Measurements from ENCODE around the gene LRRC2.
"Not testable (repeated sequence)": the region's sequence is repeated elsewhere in the genome, so short reads cannot be mapped to it uniquely, and the experiment has no call there.

LRRC2 gene

DNA sequence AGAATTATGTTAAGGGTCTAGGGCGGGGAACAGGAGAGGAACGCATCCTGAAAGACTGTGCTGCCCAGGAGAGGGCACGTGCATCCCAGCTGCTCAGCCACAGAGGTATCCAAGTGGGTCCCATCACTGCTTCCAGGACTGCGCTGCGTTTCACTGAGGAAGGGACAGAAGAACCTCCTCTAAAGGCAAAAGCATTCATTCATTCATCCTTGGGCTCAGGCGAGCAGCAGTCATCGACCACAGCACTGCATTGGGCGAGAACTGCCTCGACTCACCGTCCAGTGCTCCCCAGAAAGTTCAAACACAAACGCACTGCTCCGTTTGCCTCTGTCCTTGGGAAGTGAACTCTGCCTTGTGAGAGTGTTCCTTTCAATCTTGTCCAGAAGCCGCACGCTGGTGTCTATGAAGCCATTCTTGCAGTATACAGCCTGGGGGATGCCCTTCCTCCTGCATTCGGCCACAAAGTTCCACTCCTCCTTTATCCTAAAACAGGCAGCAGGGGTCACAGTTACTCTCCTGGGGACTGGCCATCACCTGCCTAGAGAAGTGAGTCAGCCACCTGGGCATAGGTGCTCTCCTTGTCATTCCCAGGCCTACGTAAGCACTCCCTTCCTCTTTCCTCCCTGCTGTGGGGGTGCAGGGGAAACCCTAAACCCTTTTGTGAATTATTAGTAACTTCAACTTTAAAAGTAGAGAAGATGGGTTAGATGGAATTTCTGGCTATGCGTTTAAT, 21.2 kb downstream of the LRRC2 start:
- H3K36me3 ChIP-seq (ENCODE audit: control insufficient read depth, insufficient read depth, low read length) = no peaks in the 10 kb centered on the region
- DNase-seq = no peak
- no peaks in the 10 kb centered on the region for H3K27me3 ChIP-seq (replicated peaks; ENCODE audit: control insufficient read depth, insufficient read depth, low read length, poor library complexity, severe bottlenecking)

DNA sequence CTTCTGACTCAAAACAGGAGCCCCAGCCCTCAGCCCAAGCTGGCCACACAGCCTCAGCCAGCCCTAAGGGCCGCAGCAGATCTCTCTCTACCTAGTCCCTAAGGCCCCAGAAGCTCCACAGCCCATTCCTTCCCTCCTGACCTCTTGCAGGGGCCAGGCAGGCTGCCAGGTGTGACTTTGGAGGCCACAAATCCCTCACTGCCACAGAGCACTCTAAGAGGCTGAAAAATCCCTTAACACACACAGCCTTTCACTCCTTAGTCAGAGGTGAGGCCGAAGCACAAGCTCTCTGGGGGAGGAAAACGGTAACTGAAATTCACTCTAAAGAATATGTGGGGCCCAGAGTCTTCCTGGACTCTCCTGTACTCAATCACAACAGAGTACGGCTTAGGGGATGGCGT, 23.3 kb downstream of the LRRC2 start:
- Histone ChIP-seq H3K9me3 (ENCODE audit: control insufficient read depth, low read length) (no peaks in the 10 kb centered on the region), H3K27ac (ENCODE audit: insufficient read depth, low read length, poor library complexity, severe bottlenecking) (no peak overlapping the region), H3K36me3 (ENCODE audit: control insufficient read depth, insufficient read depth, low read length) (no peaks in the 10 kb centered on the region), H3K4me3 (ENCODE audit: insufficient read depth, low read depth, low read length, poor library complexity, severe bottlenecking) (no peak overlapping the region), H3K27me3 (replicated peaks; ENCODE audit: control insufficient read depth, insufficient read depth, low read length, poor library complexity, severe bottlenecking) (no peaks in the 10 kb centered on the region), H3K4me1 (ENCODE audit: control insufficient read depth, insufficient read depth, low read length, poor library complexity, severe bottlenecking) (peaks cover 33% of the 10 kb centered on the region)
- no peak for DNase-seq

More for the DNA sequence above, 21.2 kb downstream of the LRRC2 start:
- H3K4me3 ChIP-seq (ENCODE audit: insufficient read depth, low read depth, low read length, poor library complexity, severe bottlenecking) = no peak overlapping the region
- peaks cover 13% of the 10 kb centered on the region for H3K4me1 ChIP-seq (ENCODE audit: control insufficient read depth, insufficient read depth, low read length, poor library complexity, severe bottlenecking)
- H3K27ac ChIP-seq (ENCODE audit: insufficient read depth, low read length, poor library complexity, severe bottlenecking) = no peak overlapping the region
- no peaks in the 10 kb centered on the region for H3K9me3 ChIP-seq (ENCODE audit: control insufficient read depth, low read length)

- no peaks in the 10 kb centered on the region for H3K9me3 ChIP-seq (ENCODE audit: control insufficient read depth, low read length)
- H3K4me3 ChIP-seq (ENCODE audit: insufficient read depth, low read depth, low read length, poor library complexity, severe bottlenecking) = no peak overlapping the region
- H3K4me1 ChIP-seq (ENCODE audit: control insufficient read depth, insufficient read depth, low read length, poor library complexity, severe bottlenecking) = peaks cover 34% of the 10 kb centered on the region
- H3K27ac ChIP-seq (ENCODE audit: insufficient read depth, low read length, poor library complexity, severe bottlenecking) = no peak overlapping the region
- H3K36me3 ChIP-seq (ENCODE audit: control insufficient read depth, insufficient read depth, low read length) = no peaks in the 10 kb centered on the region
- DNase-seq = no peak
- no peaks in the 10 kb centered on the region for H3K27me3 ChIP-seq (replicated peaks; ENCODE audit: control insufficient read depth, insufficient read depth, low read length, poor library complexity, severe bottlenecking)
Measured at GRCh38 chr3:46542344-46542743, 23.8 kb downstream of the LRRC2 start.

- Histone ChIP-seq H3K27me3 (replicated peaks; ENCODE audit: control insufficient read depth, insufficient read depth, low read length, poor library complexity, severe bottlenecking) (no peaks in the 10 kb centered on the region), H3K4me3 (ENCODE audit: insufficient read depth, low read depth, low read length, poor library complexity, severe bottlenecking) (no peak overlapping the region), H3K4me1 (ENCODE audit: control insufficient read depth, insufficient read depth, low read length, poor library complexity, severe bottlenecking) (peaks cover 34% of the 10 kb centered on the region), H3K27ac (ENCODE audit: insufficient read depth, low read length, poor library complexity, severe bottlenecking) (no peak overlapping the region), H3K36me3 (ENCODE audit: control insufficient read depth, insufficient read depth, low read length) (no peaks in the 10 kb centered on the region), H3K9me3 (ENCODE audit: control insufficient read depth, low read length) (no peaks in the 10 kb centered on the region)
- DNase-seq = no peak
Measured at GRCh38 chr3:46541835-46542234, 24.3 kb downstream of the LRRC2 start.

- no peaks in the 10 kb centered on the region for H3K36me3 ChIP-seq (ENCODE audit: control insufficient read depth, insufficient read depth, low read length)
- no peak overlapping the region for H3K4me3 ChIP-seq (ENCODE audit: insufficient read depth, low read depth, low read length, poor library complexity, severe bottlenecking)
- no peaks in the 10 kb centered on the region for H3K27me3 ChIP-seq (replicated peaks; ENCODE audit: control insufficient read depth, insufficient read depth, low read length, poor library complexity, severe bottlenecking)
- no peak for DNase-seq
- peak overlapping the region; percentile 13 for H3K27ac ChIP-seq (ENCODE audit: insufficient read depth, low read length, poor library complexity, severe bottlenecking)
- H3K9me3 ChIP-seq (ENCODE audit: control insufficient read depth, low read length) = no peaks in the 10 kb centered on the region
- H3K4me1 ChIP-seq (ENCODE audit: control insufficient read depth, insufficient read depth, low read length, poor library complexity, severe bottlenecking) = peaks cover 31% of the 10 kb centered on the region
Measured at GRCh38 chr3:46540550-46540949, 25.6 kb downstream of the LRRC2 start.

- peaks cover 31% of the 10 kb centered on the region for H3K4me1 ChIP-seq (ENCODE audit: control insufficient read depth, insufficient read depth, low read length, poor library complexity, severe bottlenecking)
- H3K9me3 ChIP-seq (ENCODE audit: control insufficient read depth, low read length) = no peaks in the 10 kb centered on the region
- H3K27ac ChIP-seq (ENCODE audit: insufficient read depth, low read length, poor library complexity, severe bottlenecking) = peak overlapping the region; percentile 79
- H3K27me3 ChIP-seq (replicated peaks; ENCODE audit: control insufficient read depth, insufficient read depth, low read length, poor library complexity, severe bottlenecking) = no peaks in the 10 kb centered on the region
- H3K36me3 ChIP-seq (ENCODE audit: control insufficient read depth, insufficient read depth, low read length) = no peaks in the 10 kb centered on the region
- DNase-seq = no peak
- peak overlapping the region; percentile 13 for H3K4me3 ChIP-seq (ENCODE audit: insufficient read depth, low read depth, low read length, poor library complexity, severe bottlenecking)
Measured at GRCh38 chr3:46539443-46540005, 26.6 kb downstream of the LRRC2 start.

- no peaks in the 10 kb centered on the region for H3K9me3 ChIP-seq (ENCODE audit: control insufficient read depth, low read length)
- peak overlapping the region; percentile 13 for H3K4me3 ChIP-seq (ENCODE audit: insufficient read depth, low read depth, low read length, poor library complexity, severe bottlenecking)
- peaks cover 31% of the 10 kb centered on the region for H3K4me1 ChIP-seq (ENCODE audit: control insufficient read depth, insufficient read depth, low read length, poor library complexity, severe bottlenecking)
- H3K36me3 ChIP-seq (ENCODE audit: control insufficient read depth, insufficient read depth, low read length) = no peaks in the 10 kb centered on the region
- H3K27me3 ChIP-seq (replicated peaks; ENCODE audit: control insufficient read depth, insufficient read depth, low read length, poor library complexity, severe bottlenecking) = no peaks in the 10 kb centered on the region
- peak overlapping the region; percentile 79 for H3K27ac ChIP-seq (ENCODE audit: insufficient read depth, low read length, poor library complexity, severe bottlenecking)
- peak; percentile 75 to 87 (median 82) for DNase-seq
Measured at GRCh38 chr3:46538803-46539442, 27.2 kb downstream of the LRRC2 start.

DNA sequence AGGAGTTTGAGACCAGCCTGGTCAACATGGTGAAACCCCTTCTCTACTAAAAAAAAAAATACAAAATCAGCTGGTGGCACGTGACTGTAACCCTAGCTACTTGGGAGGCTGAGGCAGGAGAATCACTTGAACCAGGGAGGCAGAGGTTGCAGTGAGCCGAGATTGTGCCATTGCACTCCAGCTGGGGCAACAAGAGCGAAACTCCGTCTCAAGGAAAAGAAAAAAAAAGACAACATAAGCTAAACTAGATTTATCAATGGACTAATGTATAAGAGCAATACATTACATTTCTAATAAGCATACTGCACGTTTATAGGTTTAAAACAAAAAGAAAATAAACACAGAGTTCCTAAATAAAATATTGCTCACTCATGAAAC, 27.7 kb downstream of the LRRC2 start:
- not testable (repeated sequence) for DNase-seq; H3K36me3 ChIP-seq (ENCODE audit: control insufficient read depth, insufficient read depth, low read length); H3K27me3 ChIP-seq (replicated peaks; ENCODE audit: control insufficient read depth, insufficient read depth, low read length, poor library complexity, severe bottlenecking); H3K9me3 ChIP-seq (ENCODE audit: control insufficient read depth, low read length)
- peak overlapping the region; percentile 79 for H3K27ac ChIP-seq (ENCODE audit: insufficient read depth, low read length, poor library complexity, severe bottlenecking)
- H3K4me3 ChIP-seq (ENCODE audit: insufficient read depth, low read depth, low read length, poor library complexity, severe bottlenecking) = peak overlapping the region; percentile 13
- H3K4me1 ChIP-seq (ENCODE audit: control insufficient read depth, insufficient read depth, low read length, poor library complexity, severe bottlenecking) = peaks cover 31% of the 10 kb centered on the region

GRCh38 chr3:46537779-46538178, 28.3 kb downstream of the LRRC2 start:
- Histone ChIP-seq H3K4me3 (ENCODE audit: insufficient read depth, low read depth, low read length, poor library complexity, severe bottlenecking) (no peak overlapping the region), H3K4me1 (ENCODE audit: control insufficient read depth, insufficient read depth, low read length, poor library complexity, severe bottlenecking) (peaks cover 31% of the 10 kb centered on the region), H3K27me3 (replicated peaks; ENCODE audit: control insufficient read depth, insufficient read depth, low read length, poor library complexity, severe bottlenecking) (no peaks in the 10 kb centered on the region), H3K27ac (ENCODE audit: insufficient read depth, low read length, poor library complexity, severe bottlenecking) (no peak overlapping the region), H3K9me3 (ENCODE audit: control insufficient read depth, low read length) (no peaks in the 10 kb centered on the region), H3K36me3 (ENCODE audit: control insufficient read depth, insufficient read depth, low read length) (no peaks in the 10 kb centered on the region)
- DNase-seq = no peak

GRCh38 chr3:46537316-46537715, 28.8 kb downstream of the LRRC2 start:
- H3K4me1 ChIP-seq (ENCODE audit: control insufficient read depth, insufficient read depth, low read length, poor library complexity, severe bottlenecking) = peaks cover 28% of the 10 kb centered on the region
- no peaks in the 10 kb centered on the region for H3K27me3 ChIP-seq (replicated peaks; ENCODE audit: control insufficient read depth, insufficient read depth, low read length, poor library complexity, severe bottlenecking)
- no peak for DNase-seq
- no peaks in the 10 kb centered on the region for H3K9me3 ChIP-seq (ENCODE audit: control insufficient read depth, low read length)
- H3K4me3 ChIP-seq (ENCODE audit: insufficient read depth, low read depth, low read length, poor library complexity, severe bottlenecking) = no peak overlapping the region
- no peak overlapping the region for H3K27ac ChIP-seq (ENCODE audit: insufficient read depth, low read length, poor library complexity, severe bottlenecking)
- H3K36me3 ChIP-seq (ENCODE audit: control insufficient read depth, insufficient read depth, low read length) = no peaks in the 10 kb centered on the region

All from effector memory CD4-positive, alpha-beta T cell (primary cell).